CD4-positive, alpha-beta T cell treated with Interleukin-1 beta for 1 hour (primary cell): Measurements from ENCODE around the gene PTPRJ.

Experiments used
- DNase-seq, 2 donors: peaks; one replicate each; pipeline ENCODE4 v3.0.0-alpha.2; 2020 to 2022

Gene PTPRJ

DNA sequence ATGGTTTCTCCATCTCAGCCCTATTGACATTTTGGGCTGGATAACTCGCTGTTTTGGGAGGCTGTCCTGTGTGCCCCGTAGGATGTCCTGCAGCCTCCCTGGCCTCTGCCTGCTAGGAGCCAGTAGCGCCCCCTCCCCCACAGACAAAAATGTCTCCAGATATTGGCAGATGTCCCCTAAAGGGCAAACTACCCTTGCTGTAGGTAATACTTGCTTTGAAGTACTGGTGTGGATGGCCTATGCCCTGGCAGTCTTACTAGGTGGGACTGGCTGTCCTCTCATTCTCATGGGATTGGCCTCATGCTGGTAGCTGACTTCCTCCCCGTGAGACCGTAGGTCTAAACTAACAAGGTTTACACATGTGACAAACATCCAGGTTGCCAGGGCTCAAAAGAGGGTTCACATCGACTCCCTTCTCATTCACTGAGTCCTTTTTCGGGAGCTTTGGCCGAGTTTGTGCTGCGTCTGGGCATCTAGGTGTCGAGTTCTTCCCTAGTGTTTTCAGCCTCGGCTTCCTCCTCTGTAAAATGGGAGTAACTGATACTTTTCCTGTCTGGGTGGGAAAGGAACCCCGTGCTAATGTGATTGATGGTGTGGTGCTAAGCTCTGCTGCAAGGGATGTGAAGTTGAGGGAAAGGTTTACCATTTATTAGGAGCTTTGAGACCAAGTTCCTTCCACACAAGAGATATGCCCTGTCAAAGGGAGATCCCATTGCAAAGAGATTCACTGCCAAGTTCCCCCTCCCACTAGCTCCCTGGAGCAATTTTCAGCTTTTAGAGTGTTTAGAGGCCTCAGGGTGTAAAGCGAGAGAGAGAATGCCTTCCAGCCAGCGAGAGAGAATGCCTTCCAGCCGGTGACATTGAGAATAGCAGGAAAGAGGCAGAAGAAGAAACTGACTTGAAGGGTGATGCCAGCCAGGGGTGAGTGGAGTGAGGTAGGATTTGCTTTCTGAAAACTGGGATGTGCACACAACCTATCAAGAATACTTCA lies 17.0 kb downstream of the PTPRJ start:
- no peak for DNase-seq

DNA sequence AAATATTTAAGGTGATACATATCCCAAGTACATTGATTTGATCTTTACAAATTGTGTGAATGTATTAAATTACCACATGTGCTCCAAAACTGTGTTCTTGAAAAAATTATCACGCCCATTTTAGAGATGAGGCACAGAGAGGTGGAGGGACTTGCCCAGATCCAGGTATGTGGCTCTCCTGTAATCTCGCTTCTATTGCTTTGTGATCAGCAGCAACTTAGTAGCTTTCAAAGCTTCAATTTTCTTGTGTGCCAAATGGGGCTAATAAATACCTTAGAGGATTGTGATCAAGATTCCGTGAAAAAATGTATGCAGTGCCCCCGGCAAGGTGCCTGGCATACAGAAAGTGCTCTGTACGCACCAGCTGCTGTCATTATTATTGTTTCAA lies 18.0 kb downstream of the PTPRJ start:
- DNase-seq = no peak

DNA sequence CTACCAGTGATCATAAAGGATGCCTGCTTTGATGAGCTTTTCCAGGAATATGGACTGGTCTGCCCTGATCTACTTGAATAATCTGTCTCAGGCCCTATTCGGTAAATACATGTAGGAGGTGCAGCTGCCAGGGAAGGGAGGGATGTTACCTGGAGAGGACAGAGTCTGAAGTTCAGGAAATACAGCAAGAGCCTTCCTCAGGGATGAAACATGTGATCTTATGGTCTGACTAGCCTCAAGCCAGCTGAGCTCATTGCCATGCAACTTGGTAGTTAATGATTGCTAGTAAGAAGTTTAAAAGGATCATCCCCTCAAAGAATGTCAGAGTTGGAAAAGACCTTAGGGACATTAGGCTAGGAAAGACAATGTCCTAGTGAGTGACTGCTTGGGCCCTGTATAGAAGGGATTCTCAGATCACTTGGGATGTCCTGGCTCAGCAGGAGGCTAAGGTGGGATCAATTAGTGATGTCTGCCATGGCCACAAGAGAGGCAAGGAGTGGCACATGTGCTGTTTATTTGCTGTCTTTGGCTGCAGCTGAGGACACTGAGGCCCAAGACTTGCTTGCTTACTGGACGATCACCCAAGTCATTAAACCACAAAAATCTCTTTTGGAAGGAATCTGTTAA lies 18.5 kb downstream of the PTPRJ start:
- no peak for DNase-seq

DNA sequence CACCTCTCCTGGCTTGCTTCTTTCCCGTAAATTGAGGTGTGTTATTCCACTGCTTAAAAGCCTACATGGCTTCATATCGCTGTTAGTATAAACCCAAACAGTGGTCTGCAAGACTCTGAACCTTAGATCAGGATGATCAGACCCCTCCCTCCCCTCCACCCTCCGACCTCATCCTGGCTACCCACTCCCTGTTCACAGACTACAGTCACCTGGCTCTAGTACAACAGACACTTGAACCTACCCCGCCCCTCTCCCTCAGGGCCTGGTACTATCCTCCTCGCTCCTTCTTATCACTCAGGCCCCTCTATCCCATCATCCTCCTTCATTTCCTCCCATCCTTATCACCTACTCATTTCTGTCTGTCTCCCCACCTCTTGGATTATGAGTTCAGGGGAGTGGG lies 20.1 kb downstream of the PTPRJ start:
- no peak for DNase-seq

DNA sequence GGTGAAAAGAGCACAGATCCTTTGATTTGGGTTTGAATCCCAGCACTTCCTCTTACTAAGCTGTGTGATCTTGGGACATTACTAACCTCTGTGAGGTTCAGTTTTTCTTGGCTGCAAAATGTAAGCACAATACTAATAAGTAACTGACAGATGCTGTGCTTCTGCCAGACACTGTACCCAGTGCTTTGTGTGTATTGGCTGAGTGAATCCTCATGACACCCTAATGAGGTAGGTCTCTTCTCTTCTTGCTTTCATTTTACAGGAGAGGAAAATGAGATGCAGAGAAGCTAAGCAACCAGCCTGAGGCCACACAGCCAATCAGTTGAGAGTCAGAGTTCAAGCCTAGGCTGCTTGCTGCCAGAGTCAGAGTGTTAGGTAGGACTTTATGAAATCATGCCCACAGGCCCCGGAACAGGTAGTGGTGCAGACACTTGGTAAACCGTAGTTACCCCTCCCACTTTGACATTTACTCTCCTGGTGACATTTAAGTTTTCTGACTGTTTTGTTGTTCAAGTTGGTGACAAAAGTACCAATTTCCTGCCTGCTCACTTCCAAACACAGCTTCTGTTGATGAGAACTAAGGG lies 21.2 kb downstream of the PTPRJ start:
- peak; percentile 89 to 93 for DNase-seq

DNA sequence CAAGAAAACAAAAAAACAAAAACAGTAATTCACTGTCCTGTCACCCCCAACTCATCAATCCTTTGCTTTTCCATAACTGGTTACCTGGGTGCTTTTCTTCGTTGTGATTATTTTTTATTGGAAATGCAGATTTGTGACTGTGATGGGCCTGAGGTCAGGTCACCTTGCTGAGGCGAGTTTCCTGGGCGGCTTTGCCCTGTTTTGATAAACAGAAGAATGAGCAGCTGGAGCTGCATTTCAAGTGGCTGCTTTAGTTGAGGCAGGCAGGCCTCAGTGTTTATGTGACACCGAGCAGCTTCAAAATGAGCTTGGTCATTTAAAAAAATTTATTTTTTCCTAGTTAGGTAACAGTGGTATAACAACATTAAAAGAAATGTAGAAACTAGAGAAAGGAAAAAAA lies 22.2 kb downstream of the PTPRJ start:
- peak; percentile 41 to 50 for DNase-seq

DNA sequence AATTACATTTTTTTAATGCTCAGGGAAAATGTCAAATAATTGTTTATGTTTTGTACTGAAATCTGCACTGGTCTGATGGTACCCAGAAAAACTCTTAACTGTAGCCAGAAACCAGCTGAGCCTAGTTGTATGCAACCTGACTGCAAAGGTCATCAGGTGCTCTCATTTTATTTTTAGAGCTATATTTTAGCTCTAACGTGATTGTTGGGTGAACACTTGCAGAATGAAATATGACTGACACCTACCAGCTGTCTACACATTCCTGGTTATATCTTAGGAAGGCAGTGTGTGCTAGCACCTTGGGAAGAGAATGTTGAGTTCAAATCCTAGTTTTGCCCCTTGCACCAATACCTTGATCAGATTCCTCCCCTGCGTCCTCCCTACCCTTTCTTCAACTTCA lies 23.6 kb downstream of the PTPRJ start:
- no peak for DNase-seq

DNA sequence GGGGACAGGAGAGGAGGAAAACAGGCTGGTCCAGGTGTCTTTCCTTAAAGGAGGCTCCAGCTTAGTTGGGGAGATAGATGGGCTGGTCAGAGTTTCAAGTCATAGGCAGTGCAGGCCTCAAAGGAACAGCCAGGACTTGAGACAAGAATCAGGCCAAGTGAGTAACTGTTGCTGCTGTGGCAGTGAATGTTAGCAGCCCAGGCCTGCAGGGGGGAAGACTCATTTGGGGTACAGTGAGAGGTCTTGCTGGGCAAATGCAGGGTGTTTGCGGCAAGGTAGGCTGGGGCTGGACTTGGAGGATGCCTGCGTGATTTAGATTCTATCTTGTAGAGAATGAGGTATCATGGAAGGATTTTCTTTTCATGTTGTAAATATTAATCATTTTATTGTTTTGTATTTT lies 24.1 kb downstream of the PTPRJ start:
- DNase-seq = no peak

DNA sequence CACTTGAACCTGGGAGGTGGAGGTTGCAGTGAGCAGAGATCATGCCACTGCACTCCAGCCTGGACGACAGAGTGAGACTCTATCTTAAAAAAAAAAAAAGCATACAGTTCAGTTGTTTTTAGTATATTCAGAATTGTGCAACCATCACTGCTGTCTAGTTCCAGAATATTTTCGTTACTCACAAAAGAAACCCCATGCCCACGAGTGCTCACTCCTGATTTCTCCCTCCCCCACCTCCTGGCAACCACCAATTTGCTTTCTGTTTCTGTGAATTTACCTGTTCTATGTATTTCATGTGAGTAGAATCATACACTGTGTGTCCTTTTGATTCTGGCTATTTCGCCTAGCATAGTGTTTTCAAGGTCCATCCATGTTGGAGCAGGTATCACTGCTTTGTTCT lies 24.8 kb downstream of the PTPRJ start:
- peak in 1 of 2 donors; percentile 55 for DNase-seq

DNA sequence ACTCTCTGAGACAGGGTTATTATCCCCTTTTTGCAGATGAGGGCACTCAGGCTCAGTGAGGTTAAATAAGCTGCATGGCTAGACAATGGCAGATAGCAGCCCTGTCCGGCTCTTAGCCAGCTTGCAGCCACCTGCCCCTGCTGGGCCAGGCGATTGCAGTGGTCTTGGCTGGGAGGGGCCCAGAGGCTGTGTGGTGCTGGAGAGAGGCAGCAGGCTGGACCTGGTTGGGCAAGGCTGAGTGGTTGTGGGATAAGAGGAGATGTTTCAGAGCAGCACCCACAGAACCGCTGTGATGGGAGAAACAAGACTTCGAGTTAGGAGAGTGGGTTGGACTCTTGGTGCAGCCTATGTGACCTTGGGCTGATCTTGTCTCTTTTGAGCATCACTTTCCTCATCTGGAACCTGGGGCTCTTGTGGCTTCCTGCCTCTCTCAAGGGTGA lies 25.5 kb downstream of the PTPRJ start:
- no peak for DNase-seq

DNA sequence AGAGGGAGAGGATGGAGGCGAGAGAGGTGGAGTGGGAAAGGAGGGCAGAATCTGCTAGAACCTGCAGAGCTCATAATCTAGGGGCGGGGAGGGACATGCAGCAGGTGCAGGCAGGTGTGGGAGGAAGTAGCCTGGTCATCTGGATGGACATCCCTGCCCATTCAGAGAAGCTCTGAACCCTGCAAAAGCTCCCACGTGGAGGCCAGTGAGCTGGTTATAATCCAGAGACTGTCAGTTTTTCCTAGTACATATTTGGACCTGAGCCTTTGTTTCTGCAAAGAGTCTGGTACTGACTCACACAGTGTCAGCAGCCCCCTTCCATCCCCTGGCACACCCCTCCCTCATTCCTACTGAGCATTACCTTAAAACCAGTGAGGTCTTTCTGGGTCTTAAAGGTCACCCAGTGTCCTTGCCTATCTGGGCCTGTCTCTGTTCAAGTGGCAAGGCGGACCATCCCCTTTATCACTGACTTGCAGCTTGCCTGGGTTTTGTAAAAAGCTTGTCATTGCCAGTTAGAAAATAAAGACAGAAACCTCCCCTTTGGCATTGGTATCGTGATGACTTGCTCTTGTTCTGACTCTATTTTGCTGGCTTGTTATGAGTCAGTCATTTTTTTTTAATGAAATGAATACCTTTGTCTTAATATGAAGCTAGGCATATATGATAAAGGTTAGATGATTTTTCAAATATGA lies 26.1 kb downstream of the PTPRJ start:
- no peak for DNase-seq

DNA sequence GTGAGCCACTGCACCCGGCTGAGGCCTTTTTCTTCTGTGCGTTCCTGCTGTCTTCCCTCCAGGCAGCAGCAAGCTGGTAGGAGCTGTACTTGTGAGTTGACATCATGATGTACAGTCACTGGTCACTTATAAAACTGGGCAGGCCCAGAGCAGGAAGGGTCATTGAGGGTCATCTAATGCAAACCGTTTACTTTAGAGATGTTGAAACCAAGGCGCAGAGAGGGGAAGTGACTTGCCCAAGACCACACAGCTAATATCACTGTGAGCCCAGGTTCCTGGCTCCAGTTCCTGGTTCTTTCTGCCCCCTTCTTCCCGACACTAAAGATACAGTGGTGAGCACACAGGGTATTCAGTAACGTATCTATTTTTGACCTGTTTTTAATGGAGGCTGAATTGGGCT lies 27.3 kb downstream of the PTPRJ start:
- DNase-seq = peak in 1 of 2 donors; percentile 66

DNA sequence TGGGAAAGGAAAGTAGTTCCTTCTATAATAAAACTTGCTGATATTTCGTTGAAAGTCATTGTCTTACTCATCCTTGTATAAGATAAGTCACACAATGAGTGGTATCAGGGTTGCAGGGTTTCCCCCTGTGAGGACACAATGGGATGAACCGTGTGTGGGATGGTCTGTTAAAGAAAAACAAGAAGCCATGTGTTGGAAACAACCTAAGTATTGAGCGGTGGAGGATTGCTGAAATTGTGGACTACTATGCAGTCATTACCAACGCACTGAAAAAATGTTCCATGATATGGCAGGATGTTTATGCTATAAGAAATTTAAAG lies 28.6 kb downstream of the PTPRJ start:
- DNase-seq = peak in 1 of 2 donors; percentile 32

DNA sequence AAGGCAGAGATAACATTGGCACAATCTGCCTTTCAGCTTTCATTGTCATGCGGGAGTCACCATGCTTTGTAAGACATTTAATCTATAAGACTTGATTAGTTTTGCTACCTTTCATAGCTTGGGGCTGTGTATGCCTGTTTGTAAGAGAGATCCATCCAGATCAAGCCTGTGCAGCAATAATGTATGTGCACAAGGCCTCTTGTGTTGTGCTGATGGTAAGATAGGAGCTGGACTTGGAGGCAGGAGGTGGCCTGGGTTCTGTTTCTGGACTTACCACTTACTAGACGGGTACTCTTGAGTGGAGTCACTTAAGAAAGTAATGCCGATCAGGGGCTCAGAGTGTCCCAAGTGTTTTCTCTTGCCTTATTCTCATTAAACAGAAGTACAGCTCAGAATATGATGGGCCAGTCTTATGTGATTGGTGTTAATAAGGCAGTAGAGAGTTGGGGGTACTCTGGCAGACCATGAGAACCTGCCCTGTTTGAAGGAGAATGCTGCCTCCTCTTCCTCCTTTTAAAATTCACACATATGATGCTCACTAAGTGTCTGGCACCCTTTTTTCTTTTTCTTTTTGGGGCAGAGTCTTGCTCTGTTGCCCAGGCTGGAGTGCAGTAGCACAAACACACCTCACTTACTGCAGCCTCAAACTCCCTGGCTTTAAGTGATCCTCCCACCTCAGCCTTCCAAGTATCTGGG lies 30.9 kb downstream of the PTPRJ start:
- no peak for DNase-seq

DNA sequence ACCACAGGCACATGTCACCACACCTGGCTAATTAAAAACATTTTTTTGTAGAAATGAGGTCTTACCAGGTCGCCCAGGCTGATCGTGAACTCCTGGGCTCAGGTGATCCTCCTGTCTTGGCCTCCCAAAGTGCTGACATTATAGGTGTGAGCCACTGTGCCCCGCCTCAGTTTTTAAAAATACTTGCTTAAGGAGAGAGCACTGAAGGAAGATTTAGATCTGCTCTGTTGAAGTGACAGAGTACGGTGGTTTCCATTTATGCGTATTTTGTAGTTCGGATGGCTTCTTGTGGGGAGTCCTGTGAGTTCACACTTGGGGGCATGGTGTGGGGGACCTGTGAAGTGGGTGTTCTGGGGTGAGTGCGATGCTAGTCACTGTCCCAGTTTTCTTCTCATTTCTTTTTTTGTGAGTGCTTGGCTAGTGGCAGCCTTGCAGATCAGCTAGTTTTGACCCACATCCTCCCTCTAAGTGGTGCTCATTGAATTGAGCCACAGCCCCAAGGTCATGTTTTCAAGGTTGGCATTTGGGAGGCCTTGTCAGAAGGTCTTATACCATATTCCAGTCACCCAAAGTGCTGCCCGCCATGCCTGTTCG lies 31.5 kb downstream of the PTPRJ start:
- DNase-seq = peak; percentile 75 to 81

DNA sequence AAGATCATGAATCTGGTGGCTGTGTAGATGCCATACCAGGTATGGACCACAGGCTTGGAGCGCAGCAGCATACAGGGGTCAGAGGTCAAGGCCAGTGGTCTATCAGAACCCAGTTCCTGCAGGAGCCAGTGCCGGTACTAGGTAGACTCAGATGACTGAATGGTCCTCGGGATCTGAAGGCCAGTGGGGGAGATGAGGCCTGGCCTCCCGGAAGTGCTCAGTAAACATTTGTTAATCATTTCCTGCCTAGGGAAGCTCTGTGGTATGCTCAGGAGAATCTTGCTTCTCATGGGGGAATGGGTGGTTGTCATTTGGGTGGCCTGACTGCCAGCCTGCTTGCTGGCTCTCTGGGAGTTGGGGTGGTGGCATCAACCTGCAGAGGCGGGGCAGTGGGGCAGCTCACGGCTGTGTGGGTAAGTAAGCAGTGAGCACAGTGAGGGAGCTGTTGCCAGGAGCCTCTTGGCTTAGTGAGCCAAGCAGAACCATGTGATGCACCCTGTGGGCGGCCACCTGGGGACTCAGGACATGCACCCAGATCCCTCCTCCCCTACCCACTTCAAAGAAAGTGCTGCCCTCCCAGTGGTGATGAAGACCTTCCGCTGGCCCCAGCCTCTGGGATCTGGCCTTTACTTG lies 33.0 kb downstream of the PTPRJ start:
- peak; percentile 67 to 71 for DNase-seq

DNA sequence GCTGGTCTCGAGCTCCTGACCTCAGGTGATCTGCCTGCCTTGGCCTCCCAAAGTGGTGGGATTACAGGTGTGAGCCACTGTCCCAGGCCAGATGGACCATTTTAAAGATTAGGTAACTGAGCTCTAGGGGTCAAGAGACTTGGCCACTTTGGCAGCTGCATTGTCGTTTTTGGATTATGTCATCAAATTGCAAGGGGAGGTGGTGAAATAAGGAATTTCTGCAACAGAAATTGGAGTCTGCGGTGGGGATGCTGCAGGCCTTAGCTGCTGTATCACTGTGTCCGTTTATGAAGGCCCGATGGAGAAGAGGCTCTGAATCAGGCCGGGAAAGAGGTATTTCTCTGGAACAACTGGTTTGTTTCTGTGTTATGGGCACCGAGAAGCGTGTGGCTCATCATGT lies 34.6 kb downstream of the PTPRJ start:
- DNase-seq = no peak

DNA sequence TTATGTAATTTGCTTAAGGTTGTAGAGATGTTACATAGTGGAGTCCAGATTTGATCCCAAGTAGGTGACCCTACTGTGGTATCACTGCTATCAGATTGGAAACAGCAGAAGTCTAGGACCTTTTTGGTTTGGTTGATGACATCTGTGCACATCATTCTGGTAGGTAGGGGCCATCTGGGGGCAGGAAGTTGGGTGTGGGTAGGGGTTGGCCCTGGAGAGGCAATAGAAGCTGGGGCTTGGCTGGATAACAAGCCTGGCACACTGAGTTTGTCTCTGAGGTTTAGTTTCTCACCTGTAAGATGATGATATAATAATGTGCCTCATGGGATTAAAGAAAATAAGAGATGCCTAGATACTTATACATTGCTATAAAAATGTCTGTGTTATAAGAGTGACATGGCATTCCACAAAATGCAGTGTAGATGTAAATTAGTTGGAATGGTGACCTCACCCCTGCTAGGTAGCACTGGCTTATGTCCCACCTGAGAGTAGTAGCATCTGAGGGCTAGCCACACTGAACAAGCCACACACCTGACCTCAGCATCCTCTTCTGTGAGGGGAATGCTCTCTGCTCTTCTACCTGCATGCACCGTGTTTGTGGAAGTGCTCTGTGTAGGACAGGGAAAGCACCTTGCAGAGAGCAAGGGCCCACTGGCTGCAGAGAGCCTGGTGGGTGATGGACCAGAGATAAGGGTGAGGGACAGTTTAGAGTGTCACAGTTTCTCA lies 36.9 kb downstream of the PTPRJ start:
- DNase-seq = peak; percentile 50 to 65

DNA sequence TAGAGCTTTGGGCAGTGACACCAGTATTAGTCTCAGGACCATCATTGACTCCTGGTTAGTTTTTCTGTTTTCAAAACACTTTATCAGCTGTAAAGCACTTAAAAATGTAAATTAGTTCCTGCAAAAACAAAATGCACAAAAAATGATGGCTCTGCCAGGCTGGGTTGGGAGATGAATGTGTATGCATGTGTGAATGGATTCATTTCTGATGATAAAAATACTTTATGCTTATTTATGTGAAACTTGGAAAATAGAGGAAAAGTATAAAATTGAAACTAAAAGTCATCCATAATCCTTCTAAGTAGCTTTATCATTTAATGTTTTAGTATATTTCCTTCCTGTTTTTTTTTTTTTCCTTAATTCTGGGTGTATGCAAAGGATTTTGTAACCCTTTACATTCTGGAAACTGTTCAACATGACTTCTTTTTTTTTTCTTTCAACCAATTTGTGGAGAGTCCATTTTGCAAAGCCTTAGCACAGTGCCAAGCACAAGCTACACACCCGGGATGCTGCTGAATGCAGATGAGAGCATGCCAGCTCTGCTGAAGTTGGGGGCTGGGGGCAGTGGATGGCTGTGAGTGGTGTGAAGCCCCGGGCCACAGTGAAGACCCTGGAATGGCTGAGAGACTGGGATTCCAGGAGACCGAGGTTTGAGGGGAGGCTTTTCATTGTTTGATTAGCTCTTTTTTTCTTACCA lies 37.6 kb downstream of the PTPRJ start:
- no peak for DNase-seq

DNA sequence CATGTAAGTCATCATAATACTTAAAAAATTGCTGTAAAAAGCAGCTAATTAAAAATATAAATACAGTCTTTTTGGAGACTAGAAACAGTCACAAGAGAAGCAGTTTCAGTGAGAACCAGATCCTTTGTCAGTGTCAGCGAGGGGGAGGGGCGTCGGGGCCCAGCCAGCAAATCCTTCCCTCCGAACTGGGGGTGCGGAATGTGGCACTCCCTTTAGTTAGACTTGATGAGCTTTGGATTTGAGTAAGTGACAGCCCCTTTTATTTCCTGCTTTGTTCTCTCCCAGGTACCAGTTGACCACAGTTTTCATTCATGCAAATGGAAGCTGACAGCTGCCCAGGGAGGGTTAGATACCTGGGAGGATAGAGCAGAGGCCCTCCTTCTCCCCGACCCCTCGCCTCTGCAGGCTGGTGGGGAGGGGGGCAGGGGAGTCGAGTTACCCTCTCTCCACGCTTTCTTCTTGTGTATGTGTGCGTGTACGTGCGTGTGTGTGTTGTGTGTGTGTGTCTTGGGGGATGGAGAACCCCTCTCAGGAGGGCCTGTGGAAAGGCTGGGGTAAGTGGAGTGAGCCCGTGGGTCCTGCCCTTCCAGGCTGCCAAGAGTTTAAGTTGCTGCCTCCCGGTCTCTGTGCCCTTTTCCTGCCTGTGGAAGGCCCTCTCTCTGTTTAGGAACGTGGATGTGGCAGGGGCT lies 38.3 kb downstream of the PTPRJ start:
- DNase-seq = no peak
